GM21360 (cell line): Measurements from ENCODE around the gene FBXL7.

Source experiments
- ATAC-seq: cut with Tn5 transposase; IDR thresholded peaks from one replicate; pipeline ENCODE4 v1.9.1; 2021; ENCODE audit warnings: mild to moderate bottlenecking, moderate library complexity; ENCODE audit not compliant: unreplicated experiment

The FBXL7 gene

DNA sequence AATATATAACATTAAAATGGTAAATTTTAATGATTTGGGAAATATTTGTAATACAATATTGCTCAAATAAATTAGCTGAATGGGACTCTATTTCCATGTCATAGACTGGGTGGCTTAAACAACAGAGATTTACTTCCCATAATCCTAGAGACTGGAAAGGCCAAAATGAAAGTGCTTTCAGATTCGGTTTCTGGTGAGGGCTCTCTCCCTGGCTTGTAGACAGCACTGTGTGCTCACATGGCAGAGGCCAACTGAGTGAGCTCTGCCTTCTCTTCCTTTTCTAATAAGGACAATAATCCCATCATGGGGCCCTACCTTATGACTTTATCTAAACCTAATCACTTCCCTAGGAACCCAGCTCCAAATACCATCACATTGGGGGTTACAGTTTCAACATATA is 483.4 kb downstream of the FBXL7 start:
- no peak for ATAC-seq
